PC-9 (cell line): ENCODE data around the gene UST. TPM values are rescaled to one million over a fixed set of nuclear protein-coding genes. Genes with fewer than 3 reads are reported as not detected.
"Not testable (repeated sequence)": the region's sequence is repeated elsewhere in the genome, so short reads cannot be mapped to it uniquely, and the experiment has no call there.

Experiments used
- BruUV-seq: library from RNA; stranded (reverse); fragments of 400-500 nt; replicated peaks from 2 replicates; lab custom pipeline; 2021; lab: Mats Ljungman, UMichigan
- CTCF ChIA-PET: fragments of 300-600 bp; sonication (Branson Sonifier 250); formaldehyde crosslinking; loops from one replicate; lab custom pipeline; 2022; ENCODE audit warnings: antibody characterized with exemption; lab: Charles Lee
- POLR2A ChIA-PET: fragments of 300-600 bp; sonication (Branson Sonifier 250); formaldehyde crosslinking; loops from one replicate; lab custom pipeline; 2022; ENCODE audit warnings: antibody characterized with exemption; ENCODE audit not compliant: unreplicated experiment; lab: Charles Lee
- DNase-seq, 2 experiments: peaks; one replicate each; pipeline versions ENCODE4 v3.0.0 to v3.0.0-alpha.2; 2015 to 2022; ENCODE audit warnings: mixed read lengths in 1 of 2
- H2AFZ ChIP-seq: fragments of 200-600 bp; sonication (generic); 2 replicates; pipeline ENCODE4 v1.8.1; 2017; ENCODE audit warnings: antibody characterized with exemption
- H3F3A ChIP-seq: fragments of 200-600 bp; sonication (generic); 2 replicates; pipeline ENCODE4 v1.8.1; 2017; ENCODE audit warnings: antibody characterized with exemption, mild to moderate bottlenecking, low read depth; ENCODE audit not compliant: insufficient read depth
- H3K27ac ChIP-seq: fragments of 200-600 bp; sonication (generic); 2 replicates; pipeline ENCODE4 v1.6.1; 2016; ENCODE audit warnings: mixed run types
- H3K27me3 ChIP-seq: fragments of 200-600 bp; sonication (generic); 2 replicates; pipeline ENCODE4 v1.6.1; 2016; ENCODE audit warnings: low read depth, mixed run types; ENCODE audit not compliant: insufficient read depth
- H3K36me3 ChIP-seq: fragments of 200-600 bp; sonication (generic); 2 replicates; pipeline ENCODE4 v1.6.1; 2016; ENCODE audit warnings: low read depth, mixed run types
- H3K4me1 ChIP-seq: fragments of 200-600 bp; sonication (generic); replicated peaks from 2 replicates; pipeline ENCODE4 v1.6.1; 2016; ENCODE audit warnings: mixed run types; ENCODE audit not compliant: insufficient read depth
- H3K4me2 ChIP-seq: fragments of 200-600 bp; sonication (generic); 2 replicates; pipeline ENCODE4 v1.6.1; 2017; ENCODE audit warnings: mixed run types
- H3K4me3 ChIP-seq: fragments of 200-600 bp; sonication (generic); 2 replicates; pipeline ENCODE4 v1.6.1; 2016; ENCODE audit warnings: mixed run types
- H3K79me2 ChIP-seq: fragments of 200-600 bp; sonication (generic); 2 replicates; pipeline ENCODE4 v1.6.1; 2017; ENCODE audit warnings: low read depth, mixed run types
- H3K9me2 ChIP-seq: fragments of 200-600 bp; sonication (generic); 2 replicates; pipeline ENCODE4 v1.8.1; 2017; ENCODE audit warnings: mild to moderate bottlenecking; ENCODE audit not compliant: insufficient read depth
- H3K9me3 ChIP-seq: fragments of 200-600 bp; sonication (generic); 2 replicates; pipeline ENCODE4 v1.8.1; 2016; ENCODE audit warnings: low read depth; ENCODE audit not compliant: insufficient read depth
- H4K20me1 ChIP-seq: fragments of 200-600 bp; sonication (generic); 2 replicates; pipeline ENCODE4 v1.8.1; 2017; ENCODE audit not compliant: insufficient read depth
- CTCF ChIP-seq: fragments of 200-600 bp; sonication (generic); conservative IDR thresholded peaks from 2 replicates; pipeline ENCODE4 v1.6.1; 2017; ENCODE audit warnings: mixed run types, antibody characterized with exemption, mild to moderate bottlenecking, moderate library complexity
- EZH2 ChIP-seq: fragments of 200-600 bp; sonication (generic); IDR thresholded peaks from 2 replicates; pipeline ENCODE4 v1.8.0; 2017; ENCODE audit warnings: antibody characterized with exemption, low read depth
- intact Hi-C: fragments of 100-400 bp; cut with micrococcal nuclease; formaldehyde crosslinking; loops from one replicate; pipeline ENCODE4 v1.10.0; 2022; ENCODE audit not compliant: unreplicated experiment
- total RNA-seq: library from RNA; stranded (reverse); gene quantifications from 2 replicates; pipeline ENCODE4 v1.2.3, GENCODE V29; 2021

UST gene
- total RNA-seq, 1 experiment from 2014 or later: 4.2 TPM

- TF ChIP-seq EZH2 (no peak), CTCF (no peak)
- no peak for DNase-seq
- no peaks in the 10 kb centered on the region for H3K27me3 ChIP-seq
- H3K4me1 ChIP-seq: peaks cover 9% of the 10 kb centered on the region
- ChIA-PET CTCF (no interaction called here), POLR2A (no interaction called here)
- H3K27ac ChIP-seq: no peak overlapping the region
- intact Hi-C loops: no loop called here
- BruUV-seq: no TSS peak
- no peaks in the 10 kb centered on the region for H3F3A ChIP-seq
- no peaks in the 10 kb centered on the region for H3K36me3 ChIP-seq
- H3K9me2 ChIP-seq: no peaks in the 10 kb centered on the region
- H3K4me3 ChIP-seq: no peak overlapping the region
- H4K20me1 ChIP-seq: no peaks in the 10 kb centered on the region
- H3K79me2 ChIP-seq: no peaks in the 10 kb centered on the region
- no peak overlapping the region for H3K4me2 ChIP-seq
- H2AFZ ChIP-seq: no peak overlapping the region
- peaks cover 11% of the 10 kb centered on the region; the same call in 1 of the 2 replicates for H3K9me3 ChIP-seq
Observed at GRCh38 chr6:149001422-149001821, 254.6 kb downstream of the UST start.

GRCh38 chr6:149003560-149003959, 256.7 kb downstream of the UST start:
- H3K9me3 ChIP-seq: peaks cover 11% of the 10 kb centered on the region; the same call in 1 of the 2 replicates
- H3K27ac ChIP-seq: no peak overlapping the region
- no peaks in the 10 kb centered on the region for H3F3A ChIP-seq
- TF ChIP-seq CTCF (no peak), EZH2 (no peak)
- DNase-seq: no peak
- intact Hi-C loops: no loop called here
- H3K4me2 ChIP-seq: no peak overlapping the region
- no peak overlapping the region for H2AFZ ChIP-seq
- H3K4me1 ChIP-seq: peaks cover 9% of the 10 kb centered on the region
- no peaks in the 10 kb centered on the region for H3K79me2 ChIP-seq
- CTCF ChIA-PET: no interaction called here
- H3K4me3 ChIP-seq: no peak overlapping the region
- POLR2A ChIA-PET: interaction anchor here (0.6 kb wide), 1 partner anchor 47 kb away, joined by 7 read pairs; no protein-coding TSS in a partner anchor
- BruUV-seq: no TSS peak
- H3K36me3 ChIP-seq: no peaks in the 10 kb centered on the region
- no peaks in the 10 kb centered on the region for H3K9me2 ChIP-seq
- H3K27me3 ChIP-seq: no peaks in the 10 kb centered on the region
- no peaks in the 10 kb centered on the region for H4K20me1 ChIP-seq

- peaks cover 11% of the 10 kb centered on the region; the same call in 1 of the 2 replicates for H3K9me3 ChIP-seq
- H3K79me2 ChIP-seq: no peaks in the 10 kb centered on the region
- POLR2A ChIA-PET: no interaction called here
- intact Hi-C loops: no loop called here
- no peak overlapping the region for H3K27ac ChIP-seq
- H2AFZ ChIP-seq: no peak overlapping the region
- no peaks in the 10 kb centered on the region for H3F3A ChIP-seq
- H3K4me1 ChIP-seq: peaks cover 2% of the 10 kb centered on the region
- no peaks in the 10 kb centered on the region for H3K9me2 ChIP-seq
- H3K4me3 ChIP-seq: no peak overlapping the region
- H4K20me1 ChIP-seq: no peaks in the 10 kb centered on the region
- H3K36me3 ChIP-seq: no peaks in the 10 kb centered on the region
- no peaks in the 10 kb centered on the region for H3K27me3 ChIP-seq
- DNase-seq: no peak
- CTCF ChIA-PET: no interaction called here
- no TSS peak for BruUV-seq
- TF ChIP-seq CTCF (no peak), EZH2 (no peak)
- H3K4me2 ChIP-seq: no peak overlapping the region
Observed at GRCh38 chr6:149004664-149005063, 257.8 kb downstream of the UST start.

- H3K9me2 ChIP-seq, H3K4me3 ChIP-seq, H4K20me1 ChIP-seq, DNase-seq, H3F3A ChIP-seq, BruUV-seq, H2AFZ ChIP-seq, H3K4me1 ChIP-seq, CTCF ChIA-PET, H3K4me2 ChIP-seq, H3K9me3 ChIP-seq, H3K27me3 ChIP-seq, H3K79me2 ChIP-seq, H3K27ac ChIP-seq, POLR2A ChIA-PET, intact Hi-C loops, H3K36me3 ChIP-seq: not testable (repeated sequence)
Observed at GRCh38 chr6:149006236-149006635, 259.4 kb downstream of the UST start.
